Sigmoid colon (tissue), 4 donors: ENCODE measurements around the gene APOD.
"Not testable (repeated sequence)": the region's sequence is repeated elsewhere in the genome, so short reads cannot be mapped to it uniquely, and the experiment has no call there.

Experiments
- CTCF ChIP-seq, 4 experiments: fragments of 450-650 bp in 3 of 4; fragments of 200-600 bp in 1 of 4; IDR thresholded peaks; one replicate each; pipeline ENCODE4 v1.5.1; 2016 to 2019; ENCODE audit warnings: antibody characterized with exemption in 4 of 4, mild to moderate bottlenecking in 3 of 4, moderate library complexity in 2 of 4
- EP300 ChIP-seq, 4 donors: sonication (generic); formaldehyde crosslinking; IDR thresholded peaks; one replicate each; pipeline ENCODE4 v1.6.1; 2017; ENCODE audit warnings: antibody characterized with exemption in 4 of 4
- POLR2A ChIP-seq, 2 donors: fragments of 450-650 bp; IDR thresholded peaks; one replicate each; pipeline ENCODE4 v1.6.1; 2016; ENCODE audit warnings: antibody characterized with exemption in 2 of 2, mild to moderate bottlenecking in 2 of 2, moderate library complexity in 2 of 2
- POLR2AphosphoS5 ChIP-seq, 4 donors: sonication (generic); formaldehyde crosslinking; IDR thresholded peaks; one replicate each; pipeline ENCODE4 v1.6.1; 2017; ENCODE audit warnings: antibody characterized with exemption in 4 of 4

DNA sequence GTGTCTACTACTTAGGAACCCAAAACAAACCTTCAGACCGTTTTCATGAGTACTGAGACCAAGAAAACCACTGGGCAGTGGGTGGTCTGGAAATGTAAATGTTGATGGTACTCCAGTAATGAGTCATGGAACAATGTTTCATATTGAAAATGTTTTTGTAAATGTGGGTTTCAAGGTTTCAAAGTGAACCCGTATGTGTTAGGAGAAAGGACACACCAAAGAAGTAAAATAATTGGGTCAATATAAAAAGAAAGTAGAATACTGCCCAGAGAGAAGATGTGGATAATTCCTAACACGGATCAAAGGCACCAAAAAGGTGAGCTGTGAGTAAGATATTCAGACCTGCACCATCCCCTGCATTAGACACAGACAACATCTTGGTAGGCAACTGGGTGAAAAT is 49.6 kb upstream of the APOD start:
- TF ChIP-seq EP300, POLR2A, CTCF, POLR2AphosphoS5 (IDR thresholded peaks at IDR 0.05): not testable (repeated sequence)
